ENCODE measurements around the gene ANKS4B. TPM values are rescaled to one million over a fixed set of nuclear protein-coding genes. Genes with fewer than 3 reads are reported as not detected.

ANKS4B gene
- total RNA-seq, 1 experiment from 2014 or later: 3.2 TPM

- intact Hi-C loops (cut with micrococcal nuclease; ENCODE audit: unreplicated experiment): no loop called here
- Mint-ChIP-seq H3K4me1 (ENCODE audit: low read depth, unreplicated experiment) (peaks cover 63% of the 10 kb centered on the region), H3K36me3 (ENCODE audit: insufficient read depth, unreplicated experiment) (peaks cover 12% of the 10 kb centered on the region), H3K9me3 (ENCODE audit: low read depth, unreplicated experiment) (peaks cover 3% of the 10 kb centered on the region), H3K4me3 (ENCODE audit: low read depth, unreplicated experiment) (no peak overlapping the region), H3K27me3 (ENCODE audit: unreplicated experiment) (no peaks in the 10 kb centered on the region), H3K27ac (ENCODE audit: unreplicated experiment) (peak overlapping the region; percentile 8)
- no TSS peak for BruUV-seq (replicated peaks)
- no peak for TF ChIP-seq CTCF (IDR thresholded peaks at IDR 0.05; ENCODE audit: unreplicated experiment)
- DNase-seq: no peak
- CTCF ChIA-PET: interaction anchor here (0.9 to 2.5 kb wide), 2 partner anchors 38 to 63 kb away, joined by 3 to 7 read pairs; no protein-coding TSS in a partner anchor
Measured at GRCh38 chr16:21262779-21263639, 29.5 kb downstream of the ANKS4B start.

DNA sequence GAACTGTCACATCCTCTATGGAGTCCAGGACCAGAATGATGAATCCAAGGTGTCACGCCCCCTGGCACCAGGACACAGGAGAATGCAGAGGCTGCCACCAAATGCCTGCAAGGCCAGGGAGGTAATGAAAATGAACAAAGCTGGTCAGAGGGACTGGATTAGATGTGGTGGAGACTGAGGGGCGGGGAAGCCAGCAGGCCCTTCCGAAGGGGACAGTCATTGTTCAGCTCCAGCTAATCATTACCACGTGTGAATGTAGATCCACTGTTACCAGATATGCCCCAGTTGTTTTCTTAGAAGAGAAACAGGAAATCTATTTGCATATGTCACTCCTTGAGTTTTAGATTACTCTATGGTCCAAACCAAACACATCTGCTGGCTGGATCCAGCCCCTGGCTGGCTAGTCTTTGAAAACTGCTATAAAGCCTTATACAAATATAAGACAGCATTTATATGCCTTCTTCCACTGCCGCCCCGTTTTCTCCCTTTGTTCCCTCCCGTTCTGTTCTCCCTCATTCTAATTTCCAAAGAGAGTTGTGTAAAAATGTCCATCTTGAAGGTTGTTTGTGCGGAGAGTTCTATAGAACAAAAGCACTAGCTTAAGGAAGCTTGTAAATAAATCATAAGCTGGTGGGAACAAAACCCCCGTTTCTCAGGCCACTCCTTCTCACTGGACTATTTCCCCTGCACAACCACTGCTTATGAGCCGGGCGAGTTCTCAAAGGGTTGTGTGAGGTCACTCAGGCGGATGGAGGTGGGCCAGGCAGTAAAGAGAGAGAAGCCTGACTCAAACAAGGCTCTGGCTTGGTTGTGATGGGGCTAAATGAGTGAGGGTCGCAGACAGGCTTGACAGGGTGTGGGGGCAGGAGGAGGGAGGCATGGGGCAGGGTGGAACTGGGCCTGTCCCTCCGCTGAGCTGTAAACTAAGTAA lies 30.4 kb downstream of the ANKS4B start:
- Mint-ChIP-seq H3K27ac (ENCODE audit: unreplicated experiment) (peak overlapping the region; percentile 8), H3K27me3 (ENCODE audit: unreplicated experiment) (no peaks in the 10 kb centered on the region), H3K36me3 (ENCODE audit: insufficient read depth, unreplicated experiment) (peaks cover 12% of the 10 kb centered on the region), H3K4me3 (ENCODE audit: low read depth, unreplicated experiment) (no peak overlapping the region), H3K4me1 (ENCODE audit: low read depth, unreplicated experiment) (peaks cover 72% of the 10 kb centered on the region), H3K9me3 (ENCODE audit: low read depth, unreplicated experiment) (peaks cover 3% of the 10 kb centered on the region)
- BruUV-seq (replicated peaks): no TSS peak
- intact Hi-C loops (cut with micrococcal nuclease; ENCODE audit: unreplicated experiment): no loop called here
- CTCF ChIA-PET: interaction anchor here (0.9 to 2.5 kb wide), 2 partner anchors 37 to 64 kb away, joined by 3 to 7 read pairs; no protein-coding TSS in a partner anchor
- peak; percentile 40 for DNase-seq
- no peak for TF ChIP-seq CTCF (IDR thresholded peaks at IDR 0.05; ENCODE audit: unreplicated experiment)

DNA sequence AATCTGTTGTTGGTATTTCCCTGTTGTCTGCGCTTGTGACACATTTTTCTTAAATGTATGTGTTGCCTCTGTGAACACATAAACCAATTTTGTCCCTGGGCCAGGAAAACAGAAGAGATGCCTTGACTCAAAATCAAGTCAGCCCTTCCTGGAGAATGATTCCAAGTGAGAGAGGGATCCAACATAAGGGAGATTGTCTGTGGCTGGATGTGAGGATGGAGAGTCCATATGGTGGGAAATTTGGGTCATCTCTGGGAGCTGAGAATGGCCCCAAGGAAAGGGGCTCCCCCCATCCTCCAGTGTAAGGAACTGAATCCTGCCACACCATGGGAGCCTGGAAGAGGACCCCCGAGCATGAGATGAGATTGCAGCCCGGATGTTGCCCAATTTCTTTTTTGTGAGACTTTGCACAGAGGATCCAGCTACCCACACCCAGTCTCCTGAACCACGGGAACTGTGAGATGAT lies 31.1 kb downstream of the ANKS4B start:
- intact Hi-C loops (cut with micrococcal nuclease; ENCODE audit: unreplicated experiment): no loop called here
- Mint-ChIP-seq H3K4me3 (ENCODE audit: low read depth, unreplicated experiment) (no peak overlapping the region), H3K9me3 (ENCODE audit: low read depth, unreplicated experiment) (peaks cover 3% of the 10 kb centered on the region), H3K27me3 (ENCODE audit: unreplicated experiment) (no peaks in the 10 kb centered on the region), H3K27ac (ENCODE audit: unreplicated experiment) (no peak overlapping the region), H3K36me3 (ENCODE audit: insufficient read depth, unreplicated experiment) (peaks cover 12% of the 10 kb centered on the region), H3K4me1 (ENCODE audit: low read depth, unreplicated experiment) (peaks cover 74% of the 10 kb centered on the region)
- CTCF ChIA-PET: interaction anchor here (2.5 kb wide), 1 partner anchor 36 kb away, joined by 7 read pairs; no protein-coding TSS in a partner anchor
- BruUV-seq (replicated peaks): no TSS peak
- DNase-seq: no peak
- TF ChIP-seq CTCF (IDR thresholded peaks at IDR 0.05; ENCODE audit: unreplicated experiment): no peak

DNA sequence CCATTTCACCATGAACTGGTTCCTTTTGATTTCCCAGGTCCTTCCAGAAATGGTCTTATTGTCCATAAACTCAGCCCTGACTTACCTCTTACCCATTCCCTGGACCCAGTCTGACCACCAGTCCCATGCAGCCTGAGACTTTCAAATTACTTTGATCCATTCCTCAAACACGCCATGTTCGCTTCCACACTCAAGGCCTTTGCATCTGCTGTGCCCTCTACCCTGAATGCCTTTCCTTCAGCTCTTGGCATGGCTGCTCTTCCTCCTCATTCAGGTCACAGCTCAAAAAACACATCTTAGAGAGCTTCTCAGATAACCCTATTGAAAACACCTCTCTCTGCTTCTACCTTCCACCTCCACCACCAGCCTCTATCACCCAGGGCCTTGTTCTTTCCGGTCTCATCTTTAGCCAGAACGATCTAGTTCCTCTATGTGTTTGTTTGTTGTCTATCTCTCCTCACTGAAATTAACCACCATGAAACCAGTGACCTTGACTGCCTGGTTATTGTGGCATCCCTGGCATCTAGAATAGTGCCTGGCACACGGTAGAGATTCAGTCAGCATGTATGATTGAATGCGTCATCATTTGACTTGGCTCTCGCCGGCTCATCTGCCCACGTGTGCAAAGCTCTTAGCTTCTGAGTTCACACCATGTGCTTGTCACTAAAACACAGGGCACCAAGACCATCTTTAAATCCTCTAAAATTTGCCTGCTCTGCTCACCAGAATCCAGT lies 31.8 kb downstream of the ANKS4B start:
- peaks cover 3% of the 10 kb centered on the region for H3K9me3 Mint-ChIP-seq (ENCODE audit: low read depth, unreplicated experiment)
- no peaks in the 10 kb centered on the region for H3K27me3 Mint-ChIP-seq (ENCODE audit: unreplicated experiment)
- H3K4me1 Mint-ChIP-seq (ENCODE audit: low read depth, unreplicated experiment): peaks cover 68% of the 10 kb centered on the region
- no peak for DNase-seq
- H3K36me3 Mint-ChIP-seq (ENCODE audit: insufficient read depth, unreplicated experiment): peaks cover 6% of the 10 kb centered on the region
- no peak overlapping the region for H3K27ac Mint-ChIP-seq (ENCODE audit: unreplicated experiment)
- no peak for TF ChIP-seq CTCF (IDR thresholded peaks at IDR 0.05; ENCODE audit: unreplicated experiment)
- H3K4me3 Mint-ChIP-seq (ENCODE audit: low read depth, unreplicated experiment): no peak overlapping the region
- BruUV-seq (replicated peaks): no TSS peak
- intact Hi-C loops (cut with micrococcal nuclease; ENCODE audit: unreplicated experiment): no loop called here
- CTCF ChIA-PET: interaction anchor here (2.5 kb wide), 1 partner anchor 35 kb away, joined by 7 read pairs; no protein-coding TSS in a partner anchor
